ENCODE data around the gene CWC22.

GRCh38 chr2:179946346-179946745 lies 60.8 kb downstream of the CWC22 start:
- TF ChIP-seq ZNF253 (CRISPR knock-in tag; IDR thresholded peaks at IDR 0.05; ENCODE audit: borderline replicate concordance) (no peak), KDM5A (IDR thresholded peaks at IDR 0.05; ENCODE audit: borderline replicate concordance, low read length) (no peak), GABPA (IDR thresholded peaks at IDR 0.05; ENCODE audit: low read depth, low read length) (no peak), GABPA (CRISPR knock-in tag; IDR thresholded peaks at IDR 0.05; ENCODE audit: low read depth) (no peak)
